Glomerular visceral epithelial cell (primary cell): ENCODE data around the gene C19orf25.
"Not testable (repeated sequence)": the region's sequence is repeated elsewhere in the genome, so short reads cannot be mapped to it uniquely, and the experiment has no call there.

Source experiments
- DNase-seq: peaks from one replicate; pipeline ENCODE4 v3.0.0-alpha.2; 2016; ENCODE audit errors: extremely low spot score

The C19orf25 gene

DNA sequence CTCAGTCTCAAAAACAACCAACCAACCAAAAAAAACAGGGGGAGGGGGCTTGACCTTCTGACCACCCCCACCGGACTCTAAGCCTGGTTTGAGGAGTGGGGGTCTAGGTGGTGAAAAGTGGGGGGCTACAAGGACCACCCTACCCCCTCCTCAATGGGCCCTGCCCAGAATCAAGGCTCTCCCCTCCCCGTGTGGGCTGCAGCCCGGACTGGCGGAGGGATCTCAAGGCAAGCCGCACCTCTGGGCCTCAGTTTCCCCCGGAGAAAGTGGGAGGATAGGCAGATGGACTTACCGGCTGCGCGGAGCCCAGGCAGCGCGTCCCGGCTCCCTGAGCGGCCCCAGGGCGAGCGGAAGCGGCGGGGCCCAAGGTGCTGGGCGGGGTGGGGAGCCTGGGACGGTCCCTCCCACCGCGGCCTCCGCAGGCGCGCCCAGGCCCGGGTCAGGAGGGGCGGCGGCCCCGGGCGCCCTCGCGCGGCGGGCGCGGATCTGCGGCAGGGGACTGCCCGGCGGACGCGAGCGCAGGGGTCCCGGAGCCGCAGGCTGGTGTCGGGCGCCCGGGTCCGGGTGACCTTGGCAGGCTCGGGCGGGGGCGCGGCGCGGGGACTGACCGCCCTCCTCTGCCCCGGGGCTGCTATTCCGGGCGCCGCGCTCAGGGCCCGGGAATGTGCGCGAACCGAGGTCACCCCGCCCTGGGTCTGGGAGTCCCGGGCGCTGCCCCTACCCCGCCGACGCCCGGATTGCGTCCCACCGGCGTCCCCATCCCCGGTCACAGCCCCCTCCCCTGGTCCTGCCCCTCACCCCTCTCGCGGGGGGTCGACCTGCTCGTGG is 33.9 kb upstream of the C19orf25 start, which contains the start of gene ADAMTSL5:
ADAMTSL5 (minus strand) TSS at position 349 of the 828 bp plus-strand sequence. CDS start 2,076 bp downstream, outside the sequence.
- DNase-seq, result peak; percentile 77

DNA sequence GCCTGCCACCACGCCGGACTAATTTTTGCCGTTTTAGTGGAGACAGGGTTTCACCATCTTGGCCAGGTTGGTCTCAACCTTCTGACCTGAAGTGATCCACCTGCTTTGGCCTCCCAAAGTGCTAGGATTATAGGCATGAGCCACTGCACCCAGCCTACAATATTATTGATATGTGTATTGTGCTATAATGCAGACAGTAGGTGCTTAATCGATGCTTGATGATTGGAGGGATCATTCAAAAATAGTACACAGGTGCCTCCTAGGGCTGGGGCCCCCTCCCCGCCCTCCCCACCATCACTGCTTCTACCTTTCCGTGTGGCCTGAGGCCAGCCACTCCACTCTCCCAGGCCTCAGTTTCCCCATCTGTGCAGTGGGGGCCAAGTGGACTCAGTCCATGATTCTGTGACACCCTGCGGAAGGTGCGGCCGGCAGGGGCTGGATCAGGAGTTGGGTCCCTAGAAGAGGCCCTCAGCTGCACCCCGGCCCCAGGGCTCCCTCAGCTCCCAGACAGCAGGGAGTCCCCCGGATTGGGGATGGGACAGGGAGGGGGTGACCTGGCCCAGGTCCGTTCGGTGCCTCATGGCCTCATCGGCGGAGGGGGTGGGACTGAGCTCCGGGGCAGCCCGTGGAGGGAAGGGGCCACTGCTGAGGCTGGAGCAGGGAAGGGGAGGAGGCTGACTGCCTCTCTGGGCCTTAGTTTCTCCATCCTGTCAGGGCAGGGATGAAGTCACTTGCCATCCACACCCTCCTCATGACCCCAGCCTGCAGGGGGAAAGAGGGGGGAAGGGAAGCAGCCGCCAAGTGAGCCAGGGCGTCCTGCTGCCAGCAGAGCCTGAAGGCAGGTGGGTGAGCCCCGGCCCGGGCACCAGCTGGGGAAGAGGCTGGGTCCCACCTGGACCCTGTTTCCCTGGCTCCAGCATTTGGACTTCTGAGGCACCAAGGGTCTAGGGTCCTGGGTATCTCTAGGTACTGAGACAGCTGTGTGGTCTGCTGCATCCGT is 32.6 kb upstream of the C19orf25 start:
- DNase-seq, result no peak

DNA sequence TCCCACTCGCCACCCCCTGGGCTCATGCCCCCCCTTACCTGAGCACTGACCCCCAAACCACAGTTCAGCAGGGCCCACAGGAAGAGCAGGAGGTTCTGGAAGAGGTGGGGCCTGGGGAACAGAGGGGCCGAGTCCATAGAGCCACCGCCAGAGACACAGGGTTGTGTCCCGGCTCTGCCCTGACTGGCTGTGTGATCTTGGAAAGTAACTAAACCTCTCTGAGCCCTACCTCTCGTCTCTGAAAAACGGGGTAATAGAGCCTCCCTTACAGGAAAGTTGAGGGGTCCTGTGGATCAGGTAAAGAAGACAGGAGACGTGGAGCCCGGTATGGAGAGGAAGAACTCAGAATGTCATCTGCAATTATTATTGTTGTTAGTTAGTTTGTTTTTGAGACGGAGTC is 31.8 kb upstream of the C19orf25 start:
- DNase-seq, result no peak

DNA sequence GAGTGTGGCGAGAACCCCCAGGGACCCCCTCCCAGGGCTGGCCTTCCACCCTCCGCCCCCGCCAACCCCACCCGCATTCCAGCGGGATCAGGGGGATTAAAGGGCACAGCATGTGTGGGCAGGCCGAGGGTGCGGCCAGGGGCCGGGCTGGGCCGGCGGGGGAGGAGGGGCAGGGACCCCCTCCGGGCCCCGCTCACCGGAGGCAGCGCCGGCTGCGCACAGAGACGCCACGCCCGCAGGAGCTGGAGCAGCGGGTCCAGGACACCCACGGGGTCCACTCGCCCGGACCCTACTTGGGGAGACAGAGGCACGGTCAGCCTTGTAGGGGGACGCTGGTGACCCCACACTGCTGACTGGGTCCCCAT is 31.4 kb upstream of the C19orf25 start:
- DNase-seq, result no peak

DNA sequence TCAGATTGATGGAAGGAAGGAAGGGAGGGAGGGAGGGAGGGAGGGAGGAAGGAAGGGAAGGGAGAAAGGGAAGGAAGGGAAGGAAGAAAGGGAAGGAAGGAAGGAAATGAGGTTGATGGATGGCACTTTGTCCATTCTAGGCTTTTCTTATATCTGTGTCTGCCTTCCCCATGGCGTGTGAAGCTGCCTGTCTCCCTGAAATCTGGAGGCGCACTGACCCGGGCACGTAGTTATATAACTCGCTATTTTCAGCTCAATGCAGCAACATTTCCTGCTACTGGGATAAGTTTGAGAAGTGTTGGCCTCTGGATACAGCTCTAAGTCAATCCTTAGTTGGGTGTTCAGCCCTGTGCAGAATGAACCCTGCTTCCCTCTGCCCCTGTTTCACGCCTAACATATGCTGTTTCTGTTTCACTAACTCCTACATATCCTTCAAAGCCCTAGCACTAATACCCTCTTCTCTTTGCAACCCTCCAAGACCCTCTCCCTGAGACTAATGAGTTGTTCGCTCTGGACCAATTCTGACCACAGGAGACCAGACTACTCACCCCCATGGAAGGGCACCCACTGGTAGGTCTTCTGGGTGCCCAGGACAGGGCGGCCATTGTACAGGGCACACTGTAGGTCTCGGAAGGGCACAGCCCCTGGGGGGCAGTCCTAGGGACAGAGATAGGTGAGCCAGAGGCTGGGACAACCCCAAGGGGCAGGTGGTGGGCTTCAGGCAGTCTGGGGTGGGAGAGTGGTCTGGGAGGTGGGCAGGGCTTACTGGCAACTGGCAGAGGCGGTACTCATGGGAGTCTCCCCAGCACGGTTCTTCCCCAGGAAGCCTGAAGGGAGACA is 30.8 kb upstream of the C19orf25 start:
- DNase-seq, result no peak

DNA sequence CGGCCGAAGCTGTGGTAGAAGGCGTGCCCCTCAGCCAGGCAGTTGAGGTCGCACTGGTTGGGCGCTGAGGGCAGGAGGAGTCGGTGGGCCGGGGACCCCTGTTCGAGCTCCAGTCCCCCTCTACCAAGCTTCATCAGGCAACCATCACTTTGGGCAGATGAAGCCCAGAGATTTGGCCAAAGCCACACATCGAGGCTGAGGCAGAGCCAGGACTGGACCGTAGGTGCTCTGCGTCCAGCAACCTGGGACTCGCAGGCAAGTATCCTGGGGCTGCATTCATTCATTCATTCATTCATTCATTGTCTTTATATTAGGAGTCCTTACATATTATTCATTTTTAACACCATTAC is 29.5 kb upstream of the C19orf25 start:
- no peak for DNase-seq

DNA sequence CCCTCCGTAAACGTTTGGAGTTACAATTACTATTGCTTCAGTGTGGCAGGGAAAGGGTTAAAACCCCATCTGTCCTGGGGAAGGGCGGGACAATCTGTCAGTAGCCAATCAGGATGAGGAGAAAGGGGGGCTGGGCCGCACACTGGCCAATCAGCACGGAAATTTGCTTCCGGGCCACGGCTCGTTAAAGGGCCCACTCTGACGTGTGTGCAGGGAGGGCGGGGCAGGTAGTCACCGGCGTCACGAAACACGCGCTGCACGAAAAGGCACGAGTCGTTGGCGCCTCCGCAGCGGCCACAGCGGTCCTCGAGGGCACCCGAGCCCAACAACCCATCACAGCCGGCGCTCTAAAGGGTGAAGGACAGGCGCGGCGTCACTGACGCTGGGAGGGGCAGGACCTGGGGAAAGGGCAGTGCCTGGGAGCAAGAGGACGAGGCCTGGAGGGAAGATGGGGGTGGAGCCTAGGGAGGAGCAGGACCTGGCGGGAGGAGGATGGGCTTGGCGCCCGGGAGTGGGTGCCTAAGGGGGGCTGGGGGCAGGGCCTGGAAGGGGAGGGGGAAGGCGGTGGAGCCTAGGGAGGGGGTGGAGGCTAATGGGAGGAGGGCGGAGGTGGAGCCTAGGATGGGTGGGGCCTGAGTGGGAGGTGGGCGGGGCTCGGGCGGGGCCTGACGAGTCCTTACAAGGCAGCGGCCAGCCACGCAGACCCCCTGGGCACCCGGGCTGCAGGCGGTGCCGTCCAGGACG is 28.9 kb upstream of the C19orf25 start:
- DNase-seq, result peak; percentile 76

DNA sequence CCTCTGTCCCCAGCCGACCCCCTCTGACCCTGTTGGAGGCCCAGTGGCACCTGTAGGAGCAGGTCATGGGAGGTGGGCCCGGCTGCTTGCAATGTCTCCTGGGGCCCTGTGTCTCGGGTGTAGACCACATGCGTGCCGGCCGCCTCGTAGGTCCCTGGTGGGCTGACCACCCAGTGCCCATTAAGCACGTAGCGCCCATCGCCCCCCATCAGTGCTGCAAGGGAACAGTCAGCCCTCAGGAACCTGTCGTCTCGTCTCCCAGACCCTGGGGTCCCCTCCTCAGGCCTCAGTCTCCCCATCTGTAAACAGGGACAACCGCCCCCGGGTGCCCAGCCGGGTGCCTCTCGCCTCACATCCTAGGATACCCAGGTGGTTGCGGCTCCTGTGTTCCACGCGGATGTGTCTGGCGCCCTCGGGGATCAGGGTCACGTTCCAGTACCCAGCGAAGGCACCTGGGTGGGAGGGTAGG is 28.2 kb upstream of the C19orf25 start:
- DNase-seq, result no peak

DNA sequence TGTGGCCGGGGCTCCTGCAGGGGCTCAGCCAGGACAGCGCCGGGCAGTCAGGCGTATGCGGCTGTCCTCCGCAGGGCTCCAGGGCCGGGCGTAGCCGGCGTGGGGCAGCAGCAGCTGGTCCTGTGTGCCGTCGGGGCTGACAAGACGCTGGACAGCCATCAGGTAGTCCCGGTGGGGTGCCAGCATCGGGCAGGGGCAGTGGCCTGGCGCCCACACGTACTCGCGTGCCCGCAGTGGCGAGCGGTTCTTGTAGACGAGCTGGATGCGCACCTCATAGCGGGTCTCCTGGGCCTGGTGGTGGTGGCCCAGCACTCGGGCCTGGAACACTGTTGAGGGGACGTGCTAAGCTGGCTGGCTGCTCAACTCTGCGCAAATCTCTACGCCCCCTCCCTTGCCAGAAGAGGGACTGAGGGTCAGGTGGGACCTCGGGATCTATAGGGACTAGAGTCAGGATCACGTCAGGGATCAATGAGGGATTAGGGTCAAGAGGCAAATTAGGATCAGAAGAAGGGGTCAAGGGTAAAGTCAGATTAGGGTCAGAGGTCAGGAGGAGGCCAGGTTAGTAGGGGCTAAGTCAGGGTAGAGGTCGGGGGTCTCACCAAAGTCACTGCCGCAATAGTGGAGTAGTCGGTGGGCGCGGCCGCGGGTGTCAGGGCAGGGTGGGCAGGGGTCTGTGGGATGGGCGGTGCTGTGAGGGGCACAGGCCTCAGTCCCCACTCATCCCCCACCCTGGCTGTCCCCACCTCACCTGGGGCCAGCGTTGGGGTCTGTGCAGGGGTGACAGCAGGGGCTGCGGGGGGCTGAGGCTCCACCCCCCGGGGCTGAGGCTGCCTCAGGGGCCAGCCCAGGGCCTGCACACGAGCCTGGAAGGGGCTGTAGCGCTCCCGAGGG is 27.2 kb upstream of the C19orf25 start:
- DNase-seq, result no peak

DNA sequence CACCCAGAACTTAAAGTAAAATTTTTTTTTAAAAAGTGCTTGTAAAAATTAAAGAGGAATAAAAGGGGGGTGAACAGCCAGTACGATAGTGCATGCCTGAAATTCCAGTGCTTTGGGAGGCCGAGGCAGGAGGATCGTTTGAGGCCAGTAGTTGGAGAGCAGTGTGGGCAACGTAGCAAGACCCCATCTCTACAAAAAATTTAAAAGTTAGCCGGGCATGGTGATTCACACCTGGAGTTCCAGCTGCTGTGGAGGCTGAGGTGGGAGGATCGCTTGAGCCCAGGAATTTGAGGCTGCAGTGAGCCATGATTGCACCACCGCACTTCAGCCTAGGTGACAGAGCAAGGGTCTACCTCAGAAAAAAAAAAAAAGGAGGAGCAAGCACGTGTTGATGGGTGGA is 26.0 kb upstream of the C19orf25 start:
- no peak for DNase-seq

DNA sequence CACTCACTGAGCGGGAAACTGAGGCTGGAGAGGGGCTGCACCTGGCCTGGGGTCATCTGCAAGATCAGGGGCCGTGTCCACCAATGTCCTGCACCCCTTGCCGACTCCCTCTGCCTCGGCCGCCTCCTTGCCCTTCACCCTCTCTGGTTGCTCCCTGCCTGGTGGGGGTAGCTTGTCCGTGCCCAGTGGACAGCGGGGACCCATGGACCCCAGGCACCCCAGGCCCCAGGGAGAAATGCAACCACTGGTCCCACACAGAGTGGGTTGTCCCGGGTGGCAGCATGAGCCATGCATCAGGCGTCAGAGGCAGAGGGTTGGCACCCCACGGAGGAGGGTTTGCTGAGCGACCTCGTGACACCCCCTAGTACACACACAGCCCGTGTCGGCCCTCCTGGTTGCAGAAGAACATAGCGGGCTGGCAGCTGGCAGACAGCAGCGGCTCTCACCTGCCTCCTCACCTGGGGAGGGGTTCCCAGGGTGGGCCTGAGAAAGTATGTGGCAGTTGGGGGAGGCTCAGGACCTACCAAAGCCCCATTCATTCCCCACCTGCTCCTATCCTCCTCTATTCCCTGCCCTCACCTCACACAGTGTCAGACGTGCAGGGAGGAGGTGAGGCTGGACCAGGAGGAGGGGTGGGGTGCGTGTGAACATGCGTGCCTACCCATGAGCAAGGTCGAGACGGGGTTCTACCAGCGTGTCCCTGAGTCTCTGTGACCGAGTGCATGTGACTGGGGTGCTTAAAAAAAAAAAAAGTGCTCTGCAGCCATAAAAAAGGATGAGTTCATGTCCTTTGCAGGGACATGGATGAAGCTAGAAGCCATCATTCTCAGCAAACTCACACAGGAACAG is 25.1 kb upstream of the C19orf25 start:
- DNase-seq, result no peak

DNA sequence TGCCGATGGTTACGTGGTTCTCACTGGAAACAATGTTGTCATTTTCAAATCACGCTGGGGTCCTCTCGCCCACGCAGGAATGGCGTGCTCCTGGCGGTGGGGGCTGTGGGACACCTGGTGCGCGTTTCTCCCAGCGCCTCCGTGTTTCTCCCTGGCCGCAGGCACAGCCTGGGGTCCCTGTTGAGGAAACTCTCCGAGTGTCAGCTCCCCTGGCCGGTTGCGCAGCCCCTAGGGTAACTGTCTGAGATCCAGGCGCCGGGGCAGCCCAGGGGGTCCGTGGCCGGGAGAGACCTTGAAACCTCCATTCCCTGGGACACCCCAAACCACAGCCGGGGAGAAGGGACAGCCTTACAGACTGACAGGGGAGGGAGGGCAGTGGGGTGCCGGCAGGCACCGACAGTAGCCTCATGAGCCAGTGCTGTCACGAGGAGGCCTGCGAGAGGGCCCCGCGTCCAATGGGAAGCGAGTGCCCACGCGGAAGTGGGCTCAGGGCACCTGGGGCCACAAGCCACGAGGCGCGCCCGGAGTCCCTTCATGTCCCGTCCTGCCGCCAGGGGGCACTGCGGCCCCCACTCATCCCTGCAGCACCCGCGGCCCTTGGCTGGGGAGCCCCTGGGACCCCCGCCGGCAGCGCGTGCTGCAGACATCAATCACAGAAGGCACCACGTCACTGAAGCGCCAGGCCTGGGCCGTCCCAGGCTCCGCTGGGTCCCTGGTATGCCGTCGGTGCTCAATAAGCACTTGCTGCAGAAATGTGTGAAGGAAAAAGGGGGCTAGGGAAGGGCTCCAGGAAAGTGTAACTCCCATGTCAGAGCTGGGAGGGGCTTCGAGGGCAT is 24.3 kb upstream of the C19orf25 start:
- peak; percentile 47 for DNase-seq

DNA sequence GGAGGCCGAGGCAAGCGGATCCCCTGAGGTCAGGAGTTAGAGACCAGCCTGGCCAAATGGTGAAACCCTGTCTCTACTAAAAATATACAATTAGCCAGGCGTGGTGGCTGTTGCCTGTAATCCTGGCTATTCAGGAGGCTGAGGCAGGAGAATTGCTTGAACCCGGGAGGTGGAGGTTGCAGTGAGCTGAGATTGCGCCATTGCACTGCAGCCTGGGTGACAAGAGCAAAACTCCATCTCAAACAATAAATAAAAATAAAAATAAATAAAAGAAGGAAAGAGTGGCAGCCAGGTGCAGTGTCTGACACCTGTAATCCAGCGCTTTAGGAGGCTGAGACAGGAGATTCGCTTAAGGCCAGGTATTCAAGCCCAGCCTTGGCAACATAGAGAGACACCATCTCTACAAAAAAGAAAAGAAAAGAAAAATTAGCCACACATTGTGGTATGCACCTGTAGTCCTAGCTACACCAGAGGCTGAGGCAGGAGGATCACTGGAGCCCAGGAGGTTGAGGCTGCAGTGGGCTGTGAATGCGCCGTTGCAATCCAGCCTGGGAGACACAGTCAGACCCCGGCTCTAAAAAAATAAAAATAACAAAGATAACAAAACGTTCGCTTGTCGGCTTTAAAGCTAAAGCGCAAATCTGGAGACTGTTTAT is 23.5 kb upstream of the C19orf25 start:
- no peak for DNase-seq

DNA sequence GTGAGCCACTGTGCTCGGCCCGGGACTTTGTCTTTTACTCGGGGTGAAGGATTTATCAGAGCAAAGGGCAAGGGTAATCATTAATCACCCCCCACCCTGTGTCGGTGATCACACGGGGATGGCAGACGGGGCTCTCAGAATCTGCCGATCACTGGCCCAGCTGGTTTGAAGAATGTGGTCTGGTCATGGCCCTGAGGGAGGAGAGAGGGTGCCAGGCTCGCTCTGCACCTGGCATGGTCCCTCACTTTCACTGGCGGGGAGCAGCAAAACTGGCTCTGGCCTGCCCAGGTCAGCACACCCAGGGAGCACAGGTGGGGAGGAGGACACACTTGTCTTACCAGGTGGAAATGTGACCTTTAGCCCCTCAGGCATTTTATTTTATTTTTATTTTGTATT is 22.2 kb upstream of the C19orf25 start:
- peak; percentile 58 for DNase-seq

DNA sequence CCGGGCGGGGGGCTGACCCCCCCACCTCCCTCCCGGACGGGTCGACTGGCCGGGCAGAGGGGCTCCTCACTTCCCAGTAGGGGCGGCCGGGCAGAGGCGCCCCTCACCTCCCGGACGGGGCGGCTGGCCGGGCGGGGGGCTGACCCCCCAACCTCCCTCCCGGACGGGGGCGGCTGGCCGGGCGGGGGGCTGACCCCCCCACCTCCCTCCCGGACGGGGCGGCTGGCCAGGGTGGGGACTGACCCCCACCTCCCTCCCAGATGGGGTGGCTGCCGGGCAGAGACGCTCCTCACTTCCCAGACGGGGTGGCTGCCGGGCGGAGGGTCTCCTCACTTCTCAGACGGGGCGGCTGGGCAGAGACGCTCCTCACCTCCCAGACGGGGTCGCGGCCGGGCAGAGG is 20.2 kb upstream of the C19orf25 start:
- not testable (repeated sequence) for DNase-seq

DNA sequence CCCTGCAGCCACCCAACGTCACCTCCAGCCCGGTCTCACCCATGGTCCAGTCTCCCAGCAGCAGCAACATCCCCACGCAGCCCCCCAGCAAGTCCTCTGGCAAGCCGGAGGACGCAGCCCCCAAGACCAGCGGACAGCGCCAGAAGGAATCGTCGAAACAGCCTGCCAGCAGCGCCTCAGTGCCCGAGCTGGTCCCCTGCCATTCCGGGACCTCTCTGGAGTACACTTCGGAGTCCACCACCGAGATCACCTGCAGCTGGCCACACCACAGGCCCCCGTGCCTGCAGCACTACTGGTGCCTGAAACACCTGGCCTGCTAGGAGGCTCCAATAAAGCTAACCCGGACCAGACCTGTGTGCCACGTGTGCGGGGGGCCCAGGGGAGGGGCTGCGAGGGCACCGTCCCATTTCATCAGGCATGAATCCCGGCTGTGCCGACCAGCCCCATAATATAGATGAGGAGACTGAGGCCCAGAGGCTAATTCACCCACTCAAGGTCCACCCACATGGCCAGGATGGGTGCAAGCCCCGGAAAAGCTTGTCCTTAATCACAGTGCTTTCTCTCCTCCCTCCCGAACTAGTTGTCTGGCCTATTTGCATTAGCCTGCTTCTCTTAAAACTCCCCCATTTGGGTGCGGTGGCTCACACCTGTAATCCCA is 18.7 kb upstream of the C19orf25 start:
- DNase-seq, result no peak
